K562 (cell line): ENCODE results near the gene TMC5.

Experiments used
- CEBPG ChIP-seq, 3 experiments: fragments of 200-800 bp in 1 of 3; sonication (Bioruptor generic) in 1 of 3; sonication (generic) in 1 of 3; formaldehyde crosslinking in 1 of 3; IDR thresholded peaks in 2 of 3; conservative IDR thresholded peaks in 1 of 3; 2 replicates each; pipeline versions ENCODE4 v1.6.1 to v1.8.0; 2016 to 2022; ENCODE audit warnings: missing compliant biosample characterization in 2 of 3, missing genetic modification characterization in 2 of 3, mild to moderate bottlenecking in 1 of 3, missing genetic modification reagents in 1 of 3
- FOXM1 ChIP-seq, 2 experiments: fragments of 450-650 bp in 1 of 2; sonication (generic) in 1 of 2; formaldehyde crosslinking in 1 of 2; IDR thresholded peaks; 2 replicates each; pipeline versions ENCODE4 v1.6.1 to v1.9.0; 2017 to 2022; ENCODE audit warnings: low read depth in 2 of 2, mild to moderate bottlenecking in 2 of 2, missing genetic modification reagents in 1 of 2, moderate library complexity in 1 of 2
- HDAC6 ChIP-seq: IDR thresholded peaks from 2 replicates; pipeline ENCODE4 v1.6.1; 2012; ENCODE audit warnings: low read depth, mild to moderate bottlenecking, control low read depth, inconsistent platforms, low read length, moderate library complexity
- HNRNPLL ChIP-seq: fragments of 200-400 bp; formaldehyde crosslinking; IDR thresholded peaks from 2 replicates; pipeline ENCODE4 v1.6.1; 2017; ENCODE audit warnings: low read length, low read depth, mild to moderate bottlenecking; ENCODE audit not compliant: poor library complexity, severe bottlenecking
- TCF3 ChIP-seq: sonication (generic); formaldehyde crosslinking; IDR thresholded peaks from 2 replicates; pipeline ENCODE4 v1.4.0; 2020; ENCODE audit warnings: mild to moderate bottlenecking, missing genetic modification reagents
- TFAM ChIP-seq: fragments of 250-450 bp; sonication (Bioruptor Pico); conservative IDR thresholded peaks from 2 replicates; pipeline ENCODE4 v1.5.0; 2021; ENCODE audit warnings: mild to moderate bottlenecking, moderate library complexity
- XRCC3 ChIP-seq: fragments of 450-650 bp; IDR thresholded peaks from 2 replicates; pipeline ENCODE4 v1.6.1; 2017; ENCODE audit warnings: mild to moderate bottlenecking, moderate library complexity
- ZNF143 ChIP-seq: sonication (generic); formaldehyde crosslinking; IDR thresholded peaks from 2 replicates; pipeline ENCODE4 v1.9.0; 2022; ENCODE audit warnings: mild to moderate bottlenecking, missing genetic modification reagents
- ZNF282 ChIP-seq: sonication (generic); formaldehyde crosslinking; IDR thresholded peaks from 2 replicates; pipeline ENCODE4 v1.8.1; 2023; ENCODE audit warnings: missing genetic modification reagents
- TF ChIP-seq, protein P1 (sequence below), 3 experiments: IDR thresholded peaks in 2 of 3; conservative IDR thresholded peaks in 1 of 3; 2 replicates each; pipeline ENCODE4 v1.5.1; 2011 to 2012; ENCODE audit warnings: low read length in 3 of 3, mild to moderate bottlenecking in 3 of 3, control low read depth in 2 of 3, improper control_type of control experiment in 1 of 3, inconsistent platforms in 1 of 3, low read depth in 1 of 3, mixed read lengths in 1 of 3, moderate library complexity in 1 of 3; ENCODE audit not compliant: insufficient read depth in 2 of 3

DNA sequence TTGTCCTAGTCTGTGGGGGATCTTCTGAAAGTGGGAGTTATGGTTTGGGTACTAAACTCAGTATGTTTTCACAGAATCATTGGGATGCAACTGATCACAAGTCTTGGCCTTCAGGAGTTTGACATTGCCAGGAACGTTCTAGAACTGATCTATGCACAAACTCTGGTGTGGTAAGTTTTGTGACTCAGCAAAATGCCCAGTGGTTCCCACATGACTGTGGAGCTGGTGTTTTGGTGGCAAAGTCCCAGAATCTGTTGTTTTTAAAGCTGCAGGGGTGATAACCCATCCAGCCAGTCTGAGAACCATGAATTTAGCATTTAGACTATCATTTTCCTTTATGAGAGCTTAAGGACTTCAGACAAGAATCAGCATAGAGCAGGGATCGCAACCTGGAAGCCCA lies 63.6 kb downstream of the TMC5 start:
- TF ChIP-seq HDAC6 (no peak), ZNF282 (CRISPR knock-in tag) (no peak), FOXM1 (IDR thresholded peaks at IDR 0.05; ENCODE audit: low read depth) (no peak), FOXM1 (CRISPR knock-in tag; IDR thresholded peaks at IDR 0.05; ENCODE audit: low read depth) (no peak), CEBPG (CRISPR knock-in tag; IDR thresholded peaks at IDR 0.05) (no peak), CEBPG (tag; conservative IDR thresholded peaks at IDR 0.05 in 1 of 2, IDR thresholded peaks at IDR 0.05 in 1 of 2) (no peak), ZNF143 (CRISPR knock-in tag) (no peak), TFAM (CRISPR knock-in tag) (no peak), XRCC3 (no peak), TCF3 (CRISPR knock-in tag) (no peak), HNRNPLL (no peak)
- TF ChIP-seq, protein P1, sequence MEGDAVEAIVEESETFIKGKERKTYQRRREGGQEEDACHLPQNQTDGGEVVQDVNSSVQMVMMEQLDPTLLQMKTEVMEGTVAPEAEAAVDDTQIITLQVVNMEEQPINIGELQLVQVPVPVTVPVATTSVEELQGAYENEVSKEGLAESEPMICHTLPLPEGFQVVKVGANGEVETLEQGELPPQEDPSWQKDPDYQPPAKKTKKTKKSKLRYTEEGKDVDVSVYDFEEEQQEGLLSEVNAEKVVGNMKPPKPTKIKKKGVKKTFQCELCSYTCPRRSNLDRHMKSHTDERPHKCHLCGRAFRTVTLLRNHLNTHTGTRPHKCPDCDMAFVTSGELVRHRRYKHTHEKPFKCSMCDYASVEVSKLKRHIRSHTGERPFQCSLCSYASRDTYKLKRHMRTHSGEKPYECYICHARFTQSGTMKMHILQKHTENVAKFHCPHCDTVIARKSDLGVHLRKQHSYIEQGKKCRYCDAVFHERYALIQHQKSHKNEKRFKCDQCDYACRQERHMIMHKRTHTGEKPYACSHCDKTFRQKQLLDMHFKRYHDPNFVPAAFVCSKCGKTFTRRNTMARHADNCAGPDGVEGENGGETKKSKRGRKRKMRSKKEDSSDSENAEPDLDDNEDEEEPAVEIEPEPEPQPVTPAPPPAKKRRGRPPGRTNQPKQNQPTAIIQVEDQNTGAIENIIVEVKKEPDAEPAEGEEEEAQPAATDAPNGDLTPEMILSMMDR (IDR thresholded peaks at IDR 0.05 in 2 of 3, conservative IDR thresholded peaks at IDR 0.05 in 1 of 3; ENCODE audit: insufficient read depth in 2 of 3, low read depth in 1 of 3, low read length in 3 of 3) = no peak
